Measurements from ENCODE around the gene KLHL35.
A peak's percentile ranks its signal among the peaks of the same experiment; 100 is the strongest.

DNA sequence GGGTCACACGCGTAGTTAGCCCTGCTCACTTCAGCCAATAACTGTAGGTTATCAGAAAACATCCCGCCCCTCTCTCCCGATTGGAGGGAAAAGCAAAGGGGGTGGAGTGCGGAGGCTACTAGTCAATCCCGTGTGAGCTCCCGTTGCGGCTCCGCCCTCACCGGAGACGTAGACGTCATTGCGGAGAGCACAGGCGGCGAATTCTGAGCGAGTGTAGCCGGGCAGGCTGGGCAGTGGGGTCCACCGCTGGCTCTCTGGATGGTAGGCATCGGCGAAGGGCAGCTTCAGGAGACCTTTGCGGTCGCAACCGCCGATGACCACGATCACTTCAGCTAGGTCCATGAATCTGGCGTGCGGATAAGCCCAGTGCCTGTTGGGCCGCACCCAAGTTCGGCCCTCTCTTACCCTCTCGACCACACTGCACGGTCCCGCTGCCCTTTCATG is 4.7 kb downstream of the KLHL35 start:
- TF ChIP-seq, protein P1, sequence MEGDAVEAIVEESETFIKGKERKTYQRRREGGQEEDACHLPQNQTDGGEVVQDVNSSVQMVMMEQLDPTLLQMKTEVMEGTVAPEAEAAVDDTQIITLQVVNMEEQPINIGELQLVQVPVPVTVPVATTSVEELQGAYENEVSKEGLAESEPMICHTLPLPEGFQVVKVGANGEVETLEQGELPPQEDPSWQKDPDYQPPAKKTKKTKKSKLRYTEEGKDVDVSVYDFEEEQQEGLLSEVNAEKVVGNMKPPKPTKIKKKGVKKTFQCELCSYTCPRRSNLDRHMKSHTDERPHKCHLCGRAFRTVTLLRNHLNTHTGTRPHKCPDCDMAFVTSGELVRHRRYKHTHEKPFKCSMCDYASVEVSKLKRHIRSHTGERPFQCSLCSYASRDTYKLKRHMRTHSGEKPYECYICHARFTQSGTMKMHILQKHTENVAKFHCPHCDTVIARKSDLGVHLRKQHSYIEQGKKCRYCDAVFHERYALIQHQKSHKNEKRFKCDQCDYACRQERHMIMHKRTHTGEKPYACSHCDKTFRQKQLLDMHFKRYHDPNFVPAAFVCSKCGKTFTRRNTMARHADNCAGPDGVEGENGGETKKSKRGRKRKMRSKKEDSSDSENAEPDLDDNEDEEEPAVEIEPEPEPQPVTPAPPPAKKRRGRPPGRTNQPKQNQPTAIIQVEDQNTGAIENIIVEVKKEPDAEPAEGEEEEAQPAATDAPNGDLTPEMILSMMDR (IDR thresholded peaks at IDR 0.05), result no peak
- peak in 1 of 2 donors; percentile 41 for TF ChIP-seq POLR2A (IDR thresholded peaks at IDR 0.05)
